ENCODE measurements around the gene CSDE1. TPM values are rescaled to one million over a fixed set of nuclear protein-coding genes. Genes with fewer than 3 reads are reported as not detected.

Gene CSDE1
- total RNA-seq, 1 donor from 2014 or later, result 540 TPM

DNA sequence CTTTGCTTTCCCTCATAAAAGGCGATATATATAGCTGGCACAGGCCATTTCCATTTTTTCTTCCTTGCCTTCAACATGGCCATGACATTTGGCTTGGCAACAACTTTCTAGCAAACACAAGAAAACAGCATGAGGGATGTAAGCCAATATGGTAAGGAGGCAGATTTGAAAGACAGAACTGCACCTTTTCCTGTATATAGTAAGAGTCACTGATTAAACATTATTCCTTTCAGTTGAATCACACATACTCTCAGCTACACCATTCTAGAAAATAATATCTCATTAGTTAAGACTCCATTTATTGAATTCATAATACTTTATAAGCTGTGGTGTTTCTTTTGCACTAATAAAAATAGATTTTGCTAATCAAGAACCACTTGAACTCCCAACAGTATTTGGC, 13.2 kb upstream of the CSDE1 start:
- no peak for DNase-seq (ENCODE audit: low spot score)
- peaks cover 7% of the 10 kb centered on the region for H3K36me3 Mint-ChIP-seq (ENCODE audit: low read depth)
- H3K4me3 Mint-ChIP-seq (ENCODE audit: unreplicated experiment), result no peak overlapping the region
- H3K27ac Mint-ChIP-seq (ENCODE audit: unreplicated experiment), result no peak overlapping the region
- TF ChIP-seq, protein P1, sequence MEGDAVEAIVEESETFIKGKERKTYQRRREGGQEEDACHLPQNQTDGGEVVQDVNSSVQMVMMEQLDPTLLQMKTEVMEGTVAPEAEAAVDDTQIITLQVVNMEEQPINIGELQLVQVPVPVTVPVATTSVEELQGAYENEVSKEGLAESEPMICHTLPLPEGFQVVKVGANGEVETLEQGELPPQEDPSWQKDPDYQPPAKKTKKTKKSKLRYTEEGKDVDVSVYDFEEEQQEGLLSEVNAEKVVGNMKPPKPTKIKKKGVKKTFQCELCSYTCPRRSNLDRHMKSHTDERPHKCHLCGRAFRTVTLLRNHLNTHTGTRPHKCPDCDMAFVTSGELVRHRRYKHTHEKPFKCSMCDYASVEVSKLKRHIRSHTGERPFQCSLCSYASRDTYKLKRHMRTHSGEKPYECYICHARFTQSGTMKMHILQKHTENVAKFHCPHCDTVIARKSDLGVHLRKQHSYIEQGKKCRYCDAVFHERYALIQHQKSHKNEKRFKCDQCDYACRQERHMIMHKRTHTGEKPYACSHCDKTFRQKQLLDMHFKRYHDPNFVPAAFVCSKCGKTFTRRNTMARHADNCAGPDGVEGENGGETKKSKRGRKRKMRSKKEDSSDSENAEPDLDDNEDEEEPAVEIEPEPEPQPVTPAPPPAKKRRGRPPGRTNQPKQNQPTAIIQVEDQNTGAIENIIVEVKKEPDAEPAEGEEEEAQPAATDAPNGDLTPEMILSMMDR (IDR thresholded peaks at IDR 0.05), result no peak
- H3K9me3 Mint-ChIP-seq (ENCODE audit: low read depth), result no peaks in the 10 kb centered on the region
- H3K27me3 Mint-ChIP-seq (ENCODE audit: low read depth), result no peaks in the 10 kb centered on the region
- no peaks in the 10 kb centered on the region for H3K4me1 Mint-ChIP-seq (ENCODE audit: low read depth)

DNA sequence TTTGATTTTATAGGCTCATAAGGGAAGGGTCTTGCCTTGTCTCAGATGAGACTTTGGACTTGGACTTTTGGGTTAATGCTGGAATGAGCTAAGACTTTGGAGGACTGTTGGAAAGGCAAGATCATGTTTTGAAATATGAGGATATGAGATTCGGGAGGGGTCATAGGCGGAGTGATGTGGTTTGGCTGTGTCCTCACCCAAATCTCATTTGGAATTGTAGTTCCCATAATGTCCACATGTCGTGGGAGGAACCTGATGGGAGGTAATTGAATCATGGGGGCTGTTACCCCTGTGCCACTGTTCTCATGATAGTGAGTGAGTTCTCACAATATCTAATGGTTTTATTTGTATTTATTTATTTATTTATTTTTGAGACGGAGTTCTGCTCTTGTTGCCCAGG, 6.9 kb upstream of the CSDE1 start:
- no peak overlapping the region for H3K4me3 Mint-ChIP-seq (ENCODE audit: unreplicated experiment)
- H3K36me3 Mint-ChIP-seq (ENCODE audit: low read depth), result peaks cover 9% of the 10 kb centered on the region
- no peak for DNase-seq (ENCODE audit: low spot score)
- H3K4me1 Mint-ChIP-seq (ENCODE audit: low read depth), result no peaks in the 10 kb centered on the region
- TF ChIP-seq, protein P1 (IDR thresholded peaks at IDR 0.05), result peak; percentile 38
- no peak overlapping the region for H3K27ac Mint-ChIP-seq (ENCODE audit: unreplicated experiment)
- no peaks in the 10 kb centered on the region for H3K27me3 Mint-ChIP-seq (ENCODE audit: low read depth)
- peaks cover 7% of the 10 kb centered on the region for H3K9me3 Mint-ChIP-seq (ENCODE audit: low read depth)

DNA sequence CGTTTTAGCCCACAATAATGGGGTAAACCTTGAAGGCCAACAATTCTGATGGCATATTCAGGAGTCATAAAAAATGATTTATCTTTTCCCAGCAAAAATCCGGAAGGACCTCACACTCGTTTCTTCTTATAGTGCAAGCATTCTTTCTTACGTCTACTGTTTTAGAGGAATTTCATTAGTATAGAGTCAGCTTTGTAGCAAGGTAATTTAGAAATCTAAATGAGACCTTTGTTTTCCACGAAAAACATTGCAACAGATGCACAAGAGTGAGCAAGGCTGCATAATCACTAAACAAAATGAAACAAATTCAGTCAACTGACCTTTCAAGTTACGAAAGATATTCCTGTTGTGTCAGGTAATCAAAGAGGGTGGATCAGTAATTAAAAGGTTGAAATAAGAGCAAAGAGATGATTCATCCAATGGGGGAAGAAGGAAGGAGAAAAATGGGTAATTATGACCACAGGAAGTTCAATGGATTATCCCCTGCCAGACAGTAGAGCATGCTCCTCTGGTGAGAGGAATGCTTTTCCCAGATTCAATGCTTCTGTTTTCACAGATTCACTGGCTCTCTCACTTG, 560 bp upstream of the CSDE1 start:
- Mint-ChIP-seq H3K27ac (ENCODE audit: unreplicated experiment) (peak overlapping the region; percentile 100), H3K27me3 (ENCODE audit: low read depth) (no peaks in the 10 kb centered on the region), H3K36me3 (ENCODE audit: low read depth) (peaks cover 7% of the 10 kb centered on the region), H3K4me3 (ENCODE audit: unreplicated experiment) (peak overlapping the region; percentile 91), H3K4me1 (ENCODE audit: low read depth) (peaks cover 43% of the 10 kb centered on the region), H3K9me3 (ENCODE audit: low read depth) (peaks cover 6% of the 10 kb centered on the region)
- DNase-seq (ENCODE audit: low spot score), result no peak
- TF ChIP-seq, protein P1 (IDR thresholded peaks at IDR 0.05), result peak; percentile 44

DNA sequence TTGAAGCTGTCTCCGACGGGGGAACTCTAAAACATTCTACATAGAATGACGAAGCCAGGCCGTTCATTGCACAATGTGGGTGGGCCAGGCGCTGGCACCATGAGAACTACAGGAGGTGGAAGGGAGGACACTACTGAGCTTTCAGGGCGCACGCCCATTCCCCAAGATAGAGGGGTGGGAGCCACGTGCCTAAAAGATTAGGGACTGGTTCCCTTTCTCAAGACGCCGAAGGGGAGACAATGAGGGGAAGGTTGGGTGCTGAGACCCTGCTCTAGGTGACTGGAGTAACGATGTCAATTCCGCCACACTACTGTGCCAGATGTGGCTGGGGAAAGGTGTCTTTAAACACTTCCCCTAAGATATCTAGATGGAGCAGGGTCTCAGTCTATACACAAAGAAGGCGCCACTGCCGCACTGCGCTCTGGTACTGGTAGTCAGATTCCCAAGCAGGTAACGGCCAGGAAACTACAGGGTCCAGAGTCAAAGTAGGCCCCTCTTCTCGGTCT, 782 bp downstream of the CSDE1 start:
- Mint-ChIP-seq H3K4me3 (ENCODE audit: unreplicated experiment) (peak overlapping the region; percentile 91), H3K4me1 (ENCODE audit: low read depth) (peaks cover 56% of the 10 kb centered on the region), H3K36me3 (ENCODE audit: low read depth) (peaks cover 4% of the 10 kb centered on the region), H3K9me3 (ENCODE audit: low read depth) (peaks cover 3% of the 10 kb centered on the region), H3K27me3 (ENCODE audit: low read depth) (no peaks in the 10 kb centered on the region), H3K27ac (ENCODE audit: unreplicated experiment) (peak overlapping the region; percentile 100)
- TF ChIP-seq, protein P1 (IDR thresholded peaks at IDR 0.05), result no peak
- no peak for DNase-seq (ENCODE audit: low spot score)

DNA sequence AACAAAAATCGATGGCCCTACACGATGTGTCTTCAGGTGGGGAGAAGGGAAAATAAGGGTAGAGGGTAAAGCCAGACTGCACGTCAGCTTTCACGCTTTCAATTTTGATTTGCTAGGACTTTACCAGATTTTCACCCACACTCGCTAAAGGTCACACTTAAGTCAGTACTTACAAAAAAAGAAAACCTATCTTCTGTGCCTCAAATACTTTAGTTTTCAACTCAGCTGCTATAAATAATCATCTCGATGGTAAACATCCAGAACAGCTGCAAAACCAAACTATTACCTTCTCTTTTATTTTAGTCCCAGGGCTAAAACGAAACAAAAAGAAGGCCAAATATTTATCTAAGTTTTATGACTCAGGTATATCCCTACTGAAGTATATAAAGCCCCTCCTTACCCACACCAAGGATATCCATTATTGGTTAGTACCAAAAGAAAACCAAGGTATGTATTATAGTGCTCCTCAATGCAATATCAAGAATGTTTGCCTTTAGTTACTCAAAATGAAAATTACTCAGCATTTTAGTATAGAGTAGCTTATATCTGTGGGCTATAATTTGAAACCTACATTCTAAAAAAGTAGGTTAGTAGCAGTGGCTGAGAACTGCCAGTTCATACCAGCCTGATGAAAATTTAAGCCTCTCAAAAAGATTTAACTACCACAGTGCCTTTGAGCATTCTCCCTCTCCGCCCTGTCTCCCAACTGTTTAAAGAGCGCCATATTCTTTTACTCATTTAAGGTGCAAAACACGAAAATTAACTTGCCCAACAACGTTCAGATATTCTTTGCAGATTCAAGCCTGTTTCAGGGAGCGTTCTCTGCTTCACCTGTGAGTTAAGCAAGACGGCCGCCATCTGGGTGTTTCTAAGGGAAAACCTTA, 1.5 kb downstream of the CSDE1 start:
- H3K9me3 Mint-ChIP-seq (ENCODE audit: low read depth), result peaks cover 3% of the 10 kb centered on the region
- DNase-seq (ENCODE audit: low spot score), result no peak
- peaks cover 63% of the 10 kb centered on the region for H3K4me1 Mint-ChIP-seq (ENCODE audit: low read depth)
- H3K27me3 Mint-ChIP-seq (ENCODE audit: low read depth), result no peaks in the 10 kb centered on the region
- TF ChIP-seq, protein P1 (IDR thresholded peaks at IDR 0.05), result no peak
- H3K36me3 Mint-ChIP-seq (ENCODE audit: low read depth), result peaks cover 4% of the 10 kb centered on the region
- H3K27ac Mint-ChIP-seq (ENCODE audit: unreplicated experiment), result peak overlapping the region; percentile 100
- peak overlapping the region; percentile 91 for H3K4me3 Mint-ChIP-seq (ENCODE audit: unreplicated experiment)
